Measurements from ENCODE around the gene GPI.
A peak's percentile ranks its signal among the peaks of the same experiment; 100 is the strongest.

Gene GPI

DNA sequence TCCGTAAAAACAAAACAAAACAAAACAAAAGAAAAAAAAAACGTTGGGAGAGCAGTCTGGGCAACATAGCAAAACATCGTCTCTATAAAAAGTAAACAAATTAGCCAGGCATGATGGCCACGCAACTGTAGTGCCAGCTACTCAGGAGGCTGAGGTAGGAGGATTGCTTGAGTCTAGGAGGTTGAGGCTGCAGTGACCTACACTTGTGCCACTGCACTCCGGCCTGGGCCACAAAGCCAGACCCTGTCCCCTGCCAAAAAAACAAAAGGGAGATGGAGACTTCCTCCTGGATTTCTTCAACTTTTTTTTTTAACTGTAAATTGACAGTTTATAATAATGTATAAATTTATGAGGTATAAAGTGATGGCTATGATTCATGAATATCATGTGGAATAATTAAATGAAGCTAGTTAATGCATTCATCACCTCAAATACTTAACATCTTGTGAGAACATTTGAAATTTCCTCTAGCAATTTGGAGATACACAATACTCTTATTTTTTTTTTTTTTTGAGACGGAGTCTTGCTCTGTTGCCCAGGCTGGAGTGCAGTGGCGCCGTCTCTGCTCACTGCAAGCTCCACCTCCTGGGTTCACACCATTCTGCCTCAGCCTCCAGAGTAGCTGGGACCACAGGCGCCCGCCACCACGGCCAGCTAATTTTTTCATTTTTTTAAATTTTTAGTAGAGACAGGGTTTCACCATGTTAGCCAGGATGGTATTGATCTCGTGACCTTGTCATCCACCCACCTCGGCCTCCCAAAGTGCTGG is 41.1 kb downstream of the GPI start:
- no peak for DNase-seq (ENCODE audit: low read depth)

GRCh38 chr19:34408411-34408810 is 43.4 kb downstream of the GPI start:
- DNase-seq (ENCODE audit: low read depth): no peak

GRCh38 chr19:34409189-34410164 is 44.5 kb downstream of the GPI start:
- DNase-seq (ENCODE audit: low read depth): no peak

DNA sequence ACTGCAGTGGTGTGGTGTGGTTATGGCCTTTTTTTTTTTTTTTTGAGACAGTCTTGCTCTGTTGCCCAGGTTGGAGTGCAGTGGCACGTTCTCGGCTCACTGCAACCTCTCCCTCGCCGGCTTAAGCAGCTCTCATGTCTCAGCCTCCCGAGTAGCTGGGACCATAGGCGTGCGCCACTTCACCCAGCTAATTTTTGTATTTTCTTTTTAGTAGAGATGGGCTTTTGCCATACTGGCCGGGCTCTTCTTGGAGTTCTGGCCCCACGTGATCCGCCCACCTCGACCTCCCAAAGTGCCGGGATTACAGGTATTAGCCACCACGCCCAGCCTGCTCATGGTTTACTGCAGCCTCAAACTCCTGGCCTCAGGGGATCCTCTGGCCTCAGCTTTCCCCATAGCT is 46.2 kb downstream of the GPI start:
- no peak for DNase-seq (ENCODE audit: low read depth)

DNA sequence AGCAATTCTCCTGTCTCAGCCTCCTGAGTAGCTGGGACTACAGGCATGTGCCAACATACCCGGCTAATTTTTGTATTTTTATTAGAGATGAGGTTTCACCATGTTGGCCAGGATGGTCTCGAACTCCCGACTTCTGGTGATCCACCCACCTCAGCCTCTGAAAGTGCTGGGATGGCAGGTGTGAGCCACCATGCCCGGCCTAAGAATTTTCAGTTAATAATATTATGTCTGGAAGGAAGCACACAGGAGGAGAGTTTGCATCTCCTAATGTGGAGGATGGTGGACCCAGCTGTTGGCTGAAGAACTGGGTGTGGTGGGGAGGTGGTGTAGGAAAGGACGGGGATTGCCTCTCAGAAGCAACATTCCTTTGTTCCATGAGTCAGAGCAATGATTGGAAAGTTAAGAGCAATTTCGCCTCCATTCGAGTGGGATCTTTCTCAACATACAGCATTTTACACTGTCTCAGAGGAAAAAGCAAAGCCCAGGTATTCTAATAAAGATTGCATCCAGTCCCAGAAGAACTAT is 51.1 kb downstream of the GPI start:
- no peak for DNase-seq (ENCODE audit: low read depth)

DNA sequence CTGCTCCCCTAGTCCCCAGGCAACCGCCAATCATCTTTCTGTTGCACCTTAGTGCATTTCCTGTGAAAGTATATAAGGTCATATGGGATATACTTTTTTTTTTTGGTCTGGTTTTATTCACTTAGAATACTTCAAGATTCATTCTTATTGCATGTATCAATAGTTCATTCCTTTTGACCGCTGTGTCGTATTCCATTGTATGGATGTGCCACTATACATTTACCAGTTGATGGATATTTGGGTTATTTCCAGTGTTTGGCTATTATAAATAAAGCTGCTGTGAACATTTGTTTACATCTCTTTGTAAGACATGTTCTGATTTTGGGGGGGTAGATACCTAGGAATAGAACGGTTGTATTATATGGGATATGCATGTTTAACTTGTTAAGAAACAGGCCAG is 53.3 kb downstream of the GPI start:
- DNase-seq (ENCODE audit: low read depth): no peak

- no peak for DNase-seq (ENCODE audit: low read depth)
Measured at GRCh38 chr19:34426096-34426661, 61.2 kb downstream of the GPI start.

DNA sequence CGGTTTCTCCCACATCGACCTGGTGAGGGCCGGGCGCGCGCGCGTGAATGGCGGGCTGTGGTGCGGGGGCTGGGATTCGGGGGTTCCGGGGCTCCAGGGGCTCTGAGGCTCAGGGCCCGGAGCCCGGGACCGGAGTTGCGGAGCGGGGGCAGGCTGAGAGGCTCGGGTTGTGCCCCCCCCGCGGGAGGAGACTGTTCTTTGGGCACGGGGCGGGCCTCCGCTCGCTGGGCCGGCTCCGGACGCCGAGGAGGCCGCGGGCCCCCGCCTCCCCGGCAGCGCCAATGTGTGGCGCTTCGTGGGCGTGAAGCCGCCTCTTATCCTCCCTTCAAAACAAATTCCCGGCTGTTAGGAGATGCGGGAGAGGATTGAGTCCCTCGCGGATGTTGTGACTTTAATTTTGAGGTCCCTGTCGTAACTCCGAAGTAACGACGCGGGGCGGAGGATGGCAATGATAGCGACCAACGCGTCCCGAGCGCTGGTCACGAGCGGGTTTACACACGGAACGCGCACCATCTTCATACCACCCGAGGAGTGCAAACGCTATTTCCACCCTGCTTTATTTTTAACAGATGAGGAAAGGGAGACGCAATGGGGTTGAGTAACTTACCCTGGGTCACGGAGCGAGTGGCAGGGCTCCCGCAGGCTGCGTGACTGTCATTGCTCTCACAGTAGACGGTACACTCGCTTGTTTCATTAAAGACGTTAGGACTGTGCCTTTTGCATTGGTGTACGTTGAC is 63.7 kb downstream of the GPI start:
- DNase-seq (ENCODE audit: low read depth): peak; percentile 12

DNA sequence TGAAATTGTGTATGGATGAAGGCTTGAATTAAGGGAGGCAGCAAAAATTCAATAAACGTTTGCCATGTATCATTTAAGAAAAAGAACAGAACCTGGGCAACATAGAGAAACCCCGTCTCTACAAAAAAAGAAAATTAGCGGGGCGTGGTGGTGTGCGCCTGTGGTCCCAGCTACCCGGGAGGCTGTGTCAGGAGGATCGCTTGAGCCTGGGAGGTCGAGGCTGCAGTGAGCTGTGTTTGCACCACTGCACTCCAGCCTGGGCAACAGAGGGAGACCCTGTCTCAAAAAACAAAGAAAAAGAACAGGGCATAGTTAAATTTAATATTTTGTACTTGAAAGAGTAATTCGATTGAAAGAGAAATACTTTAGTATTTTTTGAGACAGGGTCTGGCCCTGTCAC is 64.6 kb downstream of the GPI start:
- DNase-seq (ENCODE audit: low read depth): no peak

- DNase-seq (ENCODE audit: low read depth): peak; percentile 4
Measured at GRCh38 chr19:34430738-34431625, 66.0 kb downstream of the GPI start.

- no peak for DNase-seq (ENCODE audit: low read depth)
Measured at GRCh38 chr19:34431681-34432402, 66.8 kb downstream of the GPI start.

DNA sequence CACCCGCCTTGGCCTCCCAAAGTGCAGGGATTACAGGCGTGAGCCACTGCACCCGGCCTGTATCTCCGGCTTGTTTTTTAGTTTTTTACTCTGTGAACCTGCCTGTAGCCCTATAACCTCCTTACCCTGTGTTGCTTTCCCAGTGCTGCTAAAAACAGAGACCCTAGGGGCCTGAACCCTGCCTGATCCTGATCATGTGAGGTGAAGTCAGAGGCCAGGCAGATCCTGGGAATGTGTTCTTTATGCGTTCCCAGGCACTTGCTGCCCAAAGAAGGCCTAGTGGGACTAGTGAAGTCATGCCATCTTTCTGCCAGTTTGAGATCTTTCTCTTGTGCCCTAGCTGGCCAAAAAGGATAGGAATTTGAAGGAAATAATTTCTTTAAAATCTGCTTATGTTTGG is 67.8 kb downstream of the GPI start:
- DNase-seq (ENCODE audit: low read depth): no peak

GRCh38 chr19:34436716-34437115 is 71.7 kb downstream of the GPI start:
- DNase-seq (ENCODE audit: low read depth): no peak

DNA sequence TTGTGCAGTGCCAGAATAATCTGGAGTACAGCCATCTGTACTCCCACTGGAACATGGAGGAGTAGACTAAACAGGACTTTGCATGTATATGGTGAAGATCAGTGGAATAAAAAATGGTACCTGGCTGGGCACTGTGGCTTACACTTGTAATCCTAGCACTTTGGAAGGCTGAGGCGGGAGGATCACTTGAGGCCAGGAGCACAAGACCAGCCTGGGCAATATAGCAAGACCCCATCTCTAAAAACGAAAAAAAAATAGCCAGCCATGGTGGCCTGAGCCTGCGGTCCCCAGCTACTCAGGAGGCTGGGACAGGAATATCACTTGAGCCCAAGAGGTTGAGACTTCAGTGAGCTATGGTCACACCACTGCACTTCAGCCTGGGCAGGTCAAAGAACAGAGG is 83.2 kb downstream of the GPI start:
- no peak for DNase-seq (ENCODE audit: low read depth)

Measured in activated T-helper 1 cell treated with Interleukin-2 at 50 U/mL for 16 hours (primary cell).